SJCRH30 (cell line): ENCODE results near the gene JARID2. TPM values are rescaled to one million over a fixed set of nuclear protein-coding genes. Genes with fewer than 3 reads are reported as not detected.

Experiments used
- DNase-seq, 2 experiments: peaks; one replicate each; pipeline ENCODE4 v3.0.0-alpha.2; 2015 to 2020
- H3K27ac ChIP-seq: fragments of 250-450 bp; sonication (Bioruptor Pico); 2 replicates; pipeline ENCODE4 v1.5.1; 2020; ENCODE audit warnings: mild to moderate bottlenecking, moderate library complexity
- H3K27me3 ChIP-seq: fragments of 250-450 bp; sonication (Bioruptor Pico); 2 replicates; pipeline ENCODE4 v1.5.1; 2020; ENCODE audit warnings: mild to moderate bottlenecking, moderate library complexity
- H3K36me3 ChIP-seq: fragments of 250-450 bp; sonication (Bioruptor Pico); 2 replicates; pipeline ENCODE4 v1.5.1; 2020; ENCODE audit warnings: mild to moderate bottlenecking, moderate library complexity
- H3K4me1 ChIP-seq: fragments of 250-450 bp; sonication (Bioruptor Pico); 2 replicates; pipeline ENCODE4 v1.5.1; 2020; ENCODE audit warnings: mild to moderate bottlenecking, moderate library complexity
- H3K4me3 ChIP-seq: fragments of 250-450 bp; sonication (Bioruptor Pico); 2 replicates; pipeline ENCODE4 v1.5.1; 2020; ENCODE audit warnings: mild to moderate bottlenecking, moderate library complexity
- H3K9me3 ChIP-seq: fragments of 250-450 bp; sonication (Bioruptor Pico); replicated peaks from 2 replicates; pipeline ENCODE4 v1.5.1; 2020; ENCODE audit warnings: mild to moderate bottlenecking, moderate library complexity
- total RNA-seq: library from RNA; depleted of rRNA; stranded (reverse); fragments of >200 nt; shearing (Covaris generic); gene quantifications from 2 replicates; pipeline ENCODE4 v1.2.3, GENCODE V29; 2014

Gene JARID2
- total RNA-seq, 1 experiment from 2014 or later = 18.5 TPM

DNA sequence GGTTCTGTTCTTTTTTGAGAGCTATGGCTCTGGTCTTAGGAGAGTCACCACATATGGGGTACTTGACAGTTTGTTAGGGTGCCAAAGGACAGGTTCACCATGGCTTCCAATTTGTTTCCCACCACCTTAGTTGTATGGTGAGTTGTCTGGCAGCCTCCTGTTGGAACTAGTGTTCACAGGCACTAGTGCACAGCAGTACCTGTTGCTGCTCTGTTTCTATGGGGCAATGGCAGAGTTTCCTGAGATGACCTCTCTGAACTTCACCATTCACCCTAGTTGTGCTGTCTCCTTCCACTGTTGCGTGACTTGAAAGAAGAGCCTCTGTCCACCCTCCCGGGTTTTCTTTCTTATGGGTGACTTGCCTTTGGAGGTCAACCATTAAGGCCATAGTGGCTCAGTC, 129.1 kb downstream of the JARID2 start:
- Histone ChIP-seq H3K27ac (no peak overlapping the region), H3K9me3 (no peaks in the 10 kb centered on the region), H3K4me1 (no peaks in the 10 kb centered on the region), H3K27me3 (no peaks in the 10 kb centered on the region), H3K36me3 (no peaks in the 10 kb centered on the region), H3K4me3 (no peak overlapping the region)
- DNase-seq = no peak

DNA sequence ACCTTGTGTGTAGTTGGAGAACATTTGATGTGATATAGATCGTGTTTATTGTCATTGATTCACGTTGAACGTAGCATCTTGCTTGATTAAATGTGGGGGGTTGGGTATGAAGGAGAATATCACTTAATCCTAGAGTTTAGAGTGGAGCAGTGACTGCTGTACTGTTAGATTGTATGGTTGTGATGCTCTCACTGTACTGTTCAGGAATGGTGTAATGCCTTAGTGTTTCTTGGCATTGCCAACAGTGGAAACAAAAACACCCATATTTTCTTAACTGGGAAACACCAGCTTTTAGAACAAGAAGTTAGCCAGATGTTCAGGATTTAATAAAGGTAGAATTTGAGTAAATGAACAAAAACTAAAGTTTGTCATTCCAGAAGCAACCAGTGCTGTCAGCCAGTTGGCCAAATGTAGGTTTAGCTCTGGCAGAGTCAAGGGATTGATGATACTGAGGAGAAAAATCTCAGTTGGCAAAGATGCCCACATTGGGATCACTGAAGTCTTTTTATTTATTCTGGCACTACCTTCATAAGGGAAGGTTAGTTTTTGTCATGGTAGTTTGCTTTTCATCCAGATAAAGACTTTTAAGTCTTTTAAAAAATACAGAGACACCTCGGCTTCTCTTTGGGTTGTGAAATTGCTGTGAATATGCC, 129.9 kb downstream of the JARID2 start:
- Histone ChIP-seq H3K4me1 (no peaks in the 10 kb centered on the region), H3K27me3 (no peaks in the 10 kb centered on the region), H3K36me3 (no peaks in the 10 kb centered on the region), H3K27ac (no peak overlapping the region), H3K9me3 (no peaks in the 10 kb centered on the region), H3K4me3 (no peak overlapping the region)
- DNase-seq = no peak

GRCh38 chr6:15376900-15377487, 131.1 kb downstream of the JARID2 start:
- Histone ChIP-seq H3K36me3 (no peaks in the 10 kb centered on the region), H3K27me3 (no peaks in the 10 kb centered on the region), H3K4me1 (no peaks in the 10 kb centered on the region), H3K27ac (no peak overlapping the region), H3K4me3 (no peak overlapping the region), H3K9me3 (no peaks in the 10 kb centered on the region)
- DNase-seq = no peak

GRCh38 chr6:15378272-15378671, 132.4 kb downstream of the JARID2 start:
- no peaks in the 10 kb centered on the region for H3K4me1 ChIP-seq
- DNase-seq = no peak
- no peaks in the 10 kb centered on the region for H3K27me3 ChIP-seq
- H3K9me3 ChIP-seq = no peaks in the 10 kb centered on the region
- H3K4me3 ChIP-seq = no peak overlapping the region
- no peak overlapping the region for H3K27ac ChIP-seq
- H3K36me3 ChIP-seq = no peaks in the 10 kb centered on the region

- DNase-seq = no peak
- Histone ChIP-seq H3K4me3 (no peak overlapping the region), H3K9me3 (no peaks in the 10 kb centered on the region), H3K36me3 (no peaks in the 10 kb centered on the region), H3K4me1 (no peaks in the 10 kb centered on the region), H3K27ac (no peak overlapping the region), H3K27me3 (no peaks in the 10 kb centered on the region)
Measured at GRCh38 chr6:15378866-15379265, 133.0 kb downstream of the JARID2 start.

GRCh38 chr6:15380351-15380750, 134.5 kb downstream of the JARID2 start:
- H3K9me3 ChIP-seq = no peaks in the 10 kb centered on the region
- no peak for DNase-seq
- H3K36me3 ChIP-seq = no peaks in the 10 kb centered on the region
- no peak overlapping the region for H3K27ac ChIP-seq
- no peak overlapping the region for H3K4me3 ChIP-seq
- no peaks in the 10 kb centered on the region for H3K4me1 ChIP-seq
- H3K27me3 ChIP-seq = no peaks in the 10 kb centered on the region

GRCh38 chr6:15382089-15382488, 136.2 kb downstream of the JARID2 start:
- H3K36me3 ChIP-seq = no peaks in the 10 kb centered on the region
- no peak overlapping the region for H3K4me3 ChIP-seq
- no peak for DNase-seq
- no peaks in the 10 kb centered on the region for H3K4me1 ChIP-seq
- H3K27ac ChIP-seq = no peak overlapping the region
- no peaks in the 10 kb centered on the region for H3K27me3 ChIP-seq
- no peaks in the 10 kb centered on the region for H3K9me3 ChIP-seq

DNA sequence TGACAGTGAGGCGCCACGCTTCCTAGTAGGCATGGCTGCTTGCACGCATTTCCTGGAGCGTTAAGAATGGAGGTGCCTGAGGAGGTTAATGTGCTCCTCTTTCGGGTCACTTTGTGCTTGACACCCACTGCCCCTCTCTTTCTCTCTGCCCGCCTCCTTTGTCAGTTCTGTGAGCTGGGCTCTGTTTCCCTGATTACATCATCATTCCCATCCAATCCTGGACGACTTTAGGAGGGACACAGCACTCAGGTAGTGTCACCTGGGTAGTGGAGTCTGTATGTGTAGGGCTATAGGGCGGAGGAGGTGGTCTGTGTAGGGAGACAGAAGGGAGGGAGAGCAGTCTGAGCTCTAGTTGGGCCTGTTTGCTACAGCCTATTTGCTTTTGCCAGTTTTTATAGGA, 136.8 kb downstream of the JARID2 start:
- no peaks in the 10 kb centered on the region for H3K4me1 ChIP-seq
- no peaks in the 10 kb centered on the region for H3K27me3 ChIP-seq
- no peak overlapping the region for H3K4me3 ChIP-seq
- H3K36me3 ChIP-seq = no peaks in the 10 kb centered on the region
- no peak overlapping the region for H3K27ac ChIP-seq
- DNase-seq = no peak
- H3K9me3 ChIP-seq = no peaks in the 10 kb centered on the region

GRCh38 chr6:15384901-15385300, 139.0 kb downstream of the JARID2 start:
- H3K27me3 ChIP-seq = no peaks in the 10 kb centered on the region
- H3K27ac ChIP-seq = no peak overlapping the region
- 0 out of 2 replicates have a peak, but pooled peaks cover under 1% of the 10 kb centered on the region for H3K4me1 ChIP-seq
- H3K4me3 ChIP-seq = no peak overlapping the region
- no peaks in the 10 kb centered on the region for H3K9me3 ChIP-seq
- no peaks in the 10 kb centered on the region for H3K36me3 ChIP-seq
- no peak for DNase-seq

DNA sequence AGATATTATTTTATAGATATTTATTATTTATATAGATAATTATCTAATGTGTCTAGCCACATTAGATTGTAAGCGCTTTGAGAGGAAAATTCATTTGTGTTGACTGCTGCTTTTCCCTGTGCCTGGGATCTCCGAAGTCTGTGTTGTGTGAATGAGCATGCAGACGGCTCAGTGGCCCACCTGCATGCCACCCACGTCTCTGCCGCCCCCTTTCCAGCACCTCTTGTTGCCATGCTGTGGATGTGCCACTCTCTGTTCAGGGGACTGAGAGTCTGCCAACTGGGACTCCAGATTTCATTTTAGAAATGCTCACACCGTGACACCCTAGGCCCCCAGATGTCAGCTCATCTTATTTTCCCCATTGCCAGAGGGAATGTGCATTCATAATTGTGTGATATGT, 139.7 kb downstream of the JARID2 start:
- H3K9me3 ChIP-seq = no peaks in the 10 kb centered on the region
- H3K27me3 ChIP-seq = no peaks in the 10 kb centered on the region
- 0 out of 2 replicates have a peak, but pooled peaks cover 3% of the 10 kb centered on the region for H3K4me1 ChIP-seq
- H3K27ac ChIP-seq = no peak overlapping the region
- H3K36me3 ChIP-seq = no peaks in the 10 kb centered on the region
- no peak for DNase-seq
- H3K4me3 ChIP-seq = no peak overlapping the region

- DNase-seq = no peak
- Histone ChIP-seq H3K27me3 (no peaks in the 10 kb centered on the region), H3K4me1 (0 out of 2 replicates have a peak, but pooled peaks cover 3% of the 10 kb centered on the region)
Measured at GRCh38 chr6:15386110-15386755, 140.4 kb downstream of the JARID2 start.

DNA sequence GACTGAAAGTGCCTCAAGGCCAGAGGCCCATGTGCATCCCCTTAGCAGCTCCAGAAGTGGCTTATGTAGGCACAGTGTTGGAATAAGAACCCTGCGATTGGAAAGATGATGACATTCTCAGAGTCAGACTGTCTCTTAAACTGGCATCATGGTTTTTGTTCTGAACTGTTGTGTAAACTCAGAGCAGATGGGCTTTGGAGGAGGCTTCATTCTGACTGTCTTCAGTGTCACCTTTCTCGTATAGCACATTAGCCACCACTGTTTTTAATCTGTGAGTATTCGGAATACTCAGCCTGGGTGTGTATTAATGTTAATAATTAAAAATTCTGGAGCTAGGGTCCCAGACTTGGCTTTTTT, 140.9 kb downstream of the JARID2 start:
- no peak overlapping the region for H3K4me3 ChIP-seq
- no peak overlapping the region for H3K27ac ChIP-seq
- H3K9me3 ChIP-seq = no peaks in the 10 kb centered on the region
- no peaks in the 10 kb centered on the region for H3K27me3 ChIP-seq
- no peak for DNase-seq
- no peaks in the 10 kb centered on the region for H3K36me3 ChIP-seq
- 0 out of 2 replicates have a peak, but pooled peaks cover 3% of the 10 kb centered on the region for H3K4me1 ChIP-seq

More at GRCh38 chr6:15386110-15386755, 140.4 kb downstream of the JARID2 start:
- H3K36me3 ChIP-seq = no peaks in the 10 kb centered on the region
- no peak overlapping the region for H3K27ac ChIP-seq
- no peaks in the 10 kb centered on the region for H3K9me3 ChIP-seq
- no peak overlapping the region for H3K4me3 ChIP-seq

- no peak for DNase-seq
- Histone ChIP-seq H3K9me3 (no peaks in the 10 kb centered on the region), H3K4me1 (0 out of 2 replicates have a peak, but pooled peaks cover 3% of the 10 kb centered on the region), H3K27ac (no peak overlapping the region), H3K27me3 (no peaks in the 10 kb centered on the region), H3K36me3 (no peaks in the 10 kb centered on the region), H3K4me3 (no peak overlapping the region)
Measured at GRCh38 chr6:15387118-15387517, 141.2 kb downstream of the JARID2 start.

DNA sequence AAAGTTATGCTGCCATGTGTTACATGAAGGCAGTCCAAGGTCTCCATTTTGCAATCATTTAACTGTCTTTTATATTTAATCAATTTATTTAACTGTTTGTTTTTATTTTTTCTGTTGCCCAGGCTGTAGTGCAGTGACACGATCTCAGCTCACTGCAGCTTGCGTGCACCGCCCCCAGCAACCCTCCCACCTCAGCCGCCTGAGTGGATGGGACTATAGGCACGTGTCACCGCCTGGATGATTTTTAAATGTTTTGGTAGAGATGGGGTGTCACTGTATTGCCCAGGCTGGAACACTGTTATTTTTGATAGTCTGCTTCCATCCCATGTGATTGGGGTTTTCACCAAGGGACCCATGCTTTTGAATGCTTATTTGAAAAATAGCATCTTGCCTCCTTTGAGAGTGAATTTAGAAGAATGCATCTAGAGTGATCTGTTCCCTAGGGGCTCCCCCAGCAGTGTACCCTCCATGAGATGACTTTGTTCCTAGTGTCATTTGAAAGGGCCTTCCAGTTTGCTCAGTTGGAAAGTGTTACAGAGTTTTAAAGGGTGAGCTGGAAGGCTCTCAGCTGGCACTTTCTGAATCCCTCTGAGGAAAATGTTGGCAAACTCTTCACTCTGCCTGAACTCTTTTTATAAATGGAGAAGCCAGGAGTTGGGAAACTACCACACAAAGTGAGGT, 143.4 kb downstream of the JARID2 start:
- Histone ChIP-seq H3K9me3 (no peaks in the 10 kb centered on the region), H3K27me3 (no peaks in the 10 kb centered on the region), H3K27ac (no peak overlapping the region), H3K4me3 (no peak overlapping the region), H3K36me3 (no peaks in the 10 kb centered on the region), H3K4me1 (0 out of 2 replicates have a peak, but pooled peaks cover 3% of the 10 kb centered on the region)
- DNase-seq = no peak
